GM13976 (cell line): ENCODE results near the gene SEMA7A.

Experiments used
- DNase-seq: peaks from one replicate; pipeline ENCODE4 v3.0.0; 2012; ENCODE audit warnings: low spot score
- CTCF ChIP-seq: IDR thresholded peaks from 2 replicates; pipeline ENCODE4 v1.5.1; 2012; ENCODE audit warnings: borderline replicate concordance, mild to moderate bottlenecking; ENCODE audit not compliant: insufficient read depth; ENCODE audit errors: extremely low read depth, missing control alignments, control extremely low read depth
- in situ Hi-C: fragments of 300-500 bp; cut with MboI; formaldehyde crosslinking; loops from one replicate; pipeline ENCODE4 v1.12.0; 2022; ENCODE audit warnings: low sequenced_read_pairs, mixed read lengths, inconsistent platforms; ENCODE audit not compliant: unreplicated experiment

The SEMA7A gene

GRCh38 chr15:74449643-74450205, 16.0 kb upstream of the SEMA7A start:
- TF ChIP-seq CTCF: no peak
- in situ Hi-C loops: no loop called here
- DNase-seq: no peak

GRCh38 chr15:74449095-74449494, 15.3 kb upstream of the SEMA7A start:
- DNase-seq: no peak
- in situ Hi-C loops: no loop called here
- no peak for TF ChIP-seq CTCF

GRCh38 chr15:74445816-74446763, 12.3 kb upstream of the SEMA7A start:
- in situ Hi-C loops: no loop called here
- no peak for TF ChIP-seq CTCF
- DNase-seq: no peak

GRCh38 chr15:74444106-74445062, 10.6 kb upstream of the SEMA7A start:
- in situ Hi-C loops: no loop called here

GRCh38 chr15:74443100-74443909, 9.5 kb upstream of the SEMA7A start:
- in situ Hi-C loops: no loop called here
- no peak for TF ChIP-seq CTCF
- DNase-seq: no peak

More at GRCh38 chr15:74444106-74445062, 10.6 kb upstream of the SEMA7A start:
- no peak for TF ChIP-seq CTCF
- DNase-seq: no peak
